Caki2 (cell line): ENCODE measurements around the gene FAM83F. TPM values are rescaled to one million over a fixed set of nuclear protein-coding genes. Genes with fewer than 3 reads are reported as not detected.

Experiments
- DNase-seq: peaks from one replicate; pipeline ENCODE4 v3.0.0-alpha.2; 2015; ENCODE audit warnings: low read depth
- in situ Hi-C: cut with HindIII; loops from 2 replicates; pipeline ENCODE4 v1.10.0; 2016; ENCODE audit warnings: low sequenced_read_pairs, low pct_unique_long_range_greater_than_20kb, mixed read lengths
- total RNA-seq: library from RNA; depleted of rRNA; stranded (reverse); fragments of >200 nt; shearing (Covaris generic); gene quantifications from 2 replicates; pipeline ENCODE4 v1.2.3, GENCODE V29; 2014; ENCODE audit warnings: low replicate concordance

Gene FAM83F
- total RNA-seq, 1 experiment from 2014 or later = not detected

DNA sequence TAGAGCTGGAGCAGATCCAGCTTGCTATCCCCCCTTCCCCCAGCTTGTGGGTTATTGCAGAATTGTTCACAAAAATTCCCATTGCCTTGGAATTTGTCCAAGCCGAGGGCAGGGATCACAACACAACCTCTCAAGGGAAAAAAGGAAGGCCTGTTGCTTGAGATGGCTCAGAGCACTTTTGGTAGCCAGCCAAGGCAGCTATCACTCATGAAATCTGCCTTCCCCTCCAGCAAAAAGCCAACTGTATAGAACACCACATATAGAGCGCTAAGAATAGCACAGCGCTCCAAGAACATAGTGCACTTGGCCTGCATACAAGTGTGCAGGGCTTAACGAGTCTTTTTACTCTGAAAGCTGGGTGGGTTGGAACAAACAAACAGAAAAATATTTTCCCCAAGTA lies 46.2 kb downstream of the FAM83F start:
- DNase-seq = peak; percentile 59
- in situ Hi-C loops = no loop called here

GRCh38 chr22:40041366-40042137 lies 46.8 kb downstream of the FAM83F start:
- no peak for DNase-seq
- in situ Hi-C loops = no loop called here

DNA sequence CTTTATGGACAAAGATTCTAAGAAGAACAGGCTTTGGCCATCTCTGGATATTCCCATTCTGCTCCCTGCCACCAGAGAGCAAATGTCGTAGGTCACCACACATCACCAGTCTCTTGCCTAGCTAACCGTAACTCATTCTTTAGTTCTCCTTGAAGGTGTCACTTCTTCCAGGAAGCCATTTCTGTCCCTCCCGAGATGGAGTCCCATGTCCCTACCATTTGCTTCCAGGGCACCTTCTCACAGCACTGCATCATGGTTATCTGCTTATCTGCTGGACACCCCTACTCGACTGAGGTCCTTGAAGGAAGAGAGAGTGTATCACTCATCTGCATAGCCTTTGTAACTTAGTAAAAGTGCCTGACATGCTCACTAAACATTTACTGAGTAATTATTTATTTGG lies 47.6 kb downstream of the FAM83F start:
- in situ Hi-C loops = no loop called here
- DNase-seq = no peak

DNA sequence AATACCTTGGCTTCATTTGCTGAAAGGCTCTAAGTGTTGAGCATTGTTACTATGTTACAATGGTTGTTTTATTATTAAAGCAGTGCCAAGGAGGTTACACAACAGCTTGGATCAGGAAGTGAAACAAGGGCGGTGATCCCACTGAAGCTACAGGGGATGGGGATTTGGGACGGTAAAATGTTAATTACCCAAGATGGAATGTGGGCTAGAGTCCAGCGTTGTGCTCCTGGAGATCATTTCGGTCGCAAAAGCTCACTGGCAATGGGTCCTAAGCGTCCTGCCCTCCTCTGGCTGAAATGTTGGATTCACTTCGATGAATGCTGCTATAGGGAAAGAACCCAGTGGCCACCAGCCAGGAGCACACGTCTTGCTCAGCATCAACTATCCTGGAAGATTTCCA lies 48.3 kb downstream of the FAM83F start:
- in situ Hi-C loops = no loop called here
- DNase-seq = peak; percentile 59

GRCh38 chr22:40043793-40044101 lies 49.0 kb downstream of the FAM83F start:
- no peak for DNase-seq
- in situ Hi-C loops = no loop called here

GRCh38 chr22:40044102-40044869 lies 49.5 kb downstream of the FAM83F start:
- in situ Hi-C loops = no loop called here
- peak; percentile 100 for DNase-seq

- DNase-seq = peak; percentile 75
- in situ Hi-C loops = no loop called here
These were observed 50.4 kb downstream of the FAM83F start for GRCh38 chr22:40044870-40045834.

- DNase-seq = no peak
- in situ Hi-C loops = no loop called here
These were observed 51.4 kb downstream of the FAM83F start for GRCh38 chr22:40046126-40046525.

GRCh38 chr22:40050258-40050657 lies 55.5 kb downstream of the FAM83F start:
- DNase-seq = no peak
- in situ Hi-C loops = no loop called here

GRCh38 chr22:40051322-40051721 lies 56.6 kb downstream of the FAM83F start:
- DNase-seq = no peak
- in situ Hi-C loops = no loop called here

GRCh38 chr22:40053460-40053859 lies 58.7 kb downstream of the FAM83F start:
- in situ Hi-C loops = no loop called here
- DNase-seq = no peak

GRCh38 chr22:40054486-40054885 lies 59.7 kb downstream of the FAM83F start:
- in situ Hi-C loops = no loop called here
- no peak for DNase-seq

GRCh38 chr22:40055143-40055883 lies 60.6 kb downstream of the FAM83F start:
- in situ Hi-C loops = no loop called here
- no peak for DNase-seq

DNA sequence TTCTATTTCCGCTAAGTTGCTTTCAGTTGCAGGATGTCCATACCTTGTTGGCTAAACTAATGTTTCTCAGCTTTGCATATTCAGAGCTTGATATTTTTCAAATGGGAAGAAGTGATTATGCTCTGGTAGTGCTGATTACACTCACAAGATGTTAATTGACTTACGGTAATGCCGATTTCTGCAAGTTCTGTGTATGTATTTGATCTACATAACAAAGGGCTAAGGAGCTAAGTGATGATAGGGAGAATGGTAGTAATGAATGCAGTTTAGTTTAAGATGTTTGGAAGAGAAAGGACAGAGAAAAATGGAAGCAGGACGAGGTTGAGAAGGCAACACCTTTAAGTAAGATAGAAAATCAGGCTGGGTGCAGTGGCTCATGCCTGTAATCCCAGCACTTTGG lies 61.4 kb downstream of the FAM83F start:
- no peak for DNase-seq
- in situ Hi-C loops = no loop called here

GRCh38 chr22:40056559-40056958 lies 61.8 kb downstream of the FAM83F start:
- in situ Hi-C loops = no loop called here
- DNase-seq = no peak

GRCh38 chr22:40057652-40058051 lies 62.9 kb downstream of the FAM83F start:
- DNase-seq = no peak
- in situ Hi-C loops = no loop called here

GRCh38 chr22:40058265-40058664 lies 63.5 kb downstream of the FAM83F start:
- in situ Hi-C loops = no loop called here
- DNase-seq = no peak

- DNase-seq = no peak
- in situ Hi-C loops = no loop called here
These were observed 71.2 kb downstream of the FAM83F start for GRCh38 chr22:40065981-40066380.
